Panc1 (cell line): ENCODE data around the gene SPRR2A. TPM values are rescaled to one million over a fixed set of nuclear protein-coding genes. Genes with fewer than 3 reads are reported as not detected.

ENCODE experiments used
- ATAC-seq: fragments of 200-7000 bp; cut with Tn5 transposase; 2 replicates; pipeline ENCODE4 v1.9.1; 2020; ENCODE audit warnings: mild to moderate bottlenecking, moderate library complexity
- BruUV-seq: library from RNA; stranded (reverse); fragments of 400-500 nt; replicated peaks from 2 replicates; lab custom pipeline; 2021; lab: Mats Ljungman, UMichigan
- CTCF ChIA-PET: fragments of 300-600 bp; sonication (Branson Sonifier 250); formaldehyde crosslinking; loops from one replicate; lab custom pipeline; 2022; ENCODE audit warnings: antibody characterized with exemption; lab: Charles Lee
- POLR2A ChIA-PET: fragments of 300-600 bp; sonication (Branson Sonifier 250); formaldehyde crosslinking; loops from one replicate; lab custom pipeline; 2022; ENCODE audit warnings: antibody characterized with exemption; lab: Charles Lee
- DNase-seq: peaks from one replicate; pipeline ENCODE4 v3.0.0-alpha.2; 2010; ENCODE audit warnings: low read depth, low spot score
- H3K27ac ChIP-seq: 2 replicates; pipeline ENCODE4 v1.5.1; 2011; ENCODE audit warnings: mild to moderate bottlenecking, low read length, inconsistent platforms
- H3K27me3 ChIP-seq: fragments of 200-500 bp; sonication (Bioruptor generic); 2 replicates; pipeline ENCODE4 v1.6.0; 2014; ENCODE audit warnings: low read length, inconsistent platforms; ENCODE audit not compliant: control insufficient read depth, insufficient read depth
- H3K36me3 ChIP-seq: fragments of 200-500 bp; sonication (Bioruptor generic); 2 replicates; pipeline ENCODE4 v1.5.1; 2014; ENCODE audit warnings: inconsistent platforms, mild to moderate bottlenecking, low read length, moderate library complexity; ENCODE audit not compliant: control insufficient read depth, insufficient read depth
- H3K4me1 ChIP-seq: 2 replicates; pipeline ENCODE4 v1.5.1; 2011; ENCODE audit warnings: inconsistent platforms, mild to moderate bottlenecking, low read length, moderate library complexity; ENCODE audit not compliant: control insufficient read depth, insufficient read depth
- H3K4me3 ChIP-seq, 2 experiments: 2 replicates each; pipeline ENCODE4 v1.5.1; 2011 to 2012; ENCODE audit warnings: low read depth in 2 of 2, low read length in 2 of 2, mild to moderate bottlenecking in 2 of 2, inconsistent platforms in 1 of 2, moderate library complexity in 1 of 2
- H3K9me3 ChIP-seq: fragments of 200-500 bp; sonication (Bioruptor generic); 2 replicates; pipeline ENCODE4 v1.5.1; 2014; ENCODE audit warnings: low read depth, mild to moderate bottlenecking, inconsistent platforms, low read length, moderate library complexity; ENCODE audit not compliant: control insufficient read depth, insufficient read depth
- CTCF ChIP-seq: fragments of 450-650 bp; IDR thresholded peaks from 2 replicates; pipeline ENCODE4 v1.5.1; 2017; ENCODE audit warnings: mild to moderate bottlenecking
- POLR2AphosphoS5 ChIP-seq: IDR thresholded peaks from 2 replicates; pipeline ENCODE4 v1.6.1; 2012; ENCODE audit warnings: mild to moderate bottlenecking, low read depth, low read length, moderate library complexity
- SIN3A ChIP-seq: IDR thresholded peaks from 2 replicates; pipeline ENCODE4 v1.6.1; 2012; ENCODE audit warnings: low read depth, mild to moderate bottlenecking, low read length, moderate library complexity, borderline replicate concordance; ENCODE audit not compliant: insufficient read depth
- TCF7L2 ChIP-seq: IDR thresholded peaks from 2 replicates; pipeline ENCODE4 v1.6.1; 2011; ENCODE audit warnings: mild to moderate bottlenecking, low read depth, low read length, inconsistent platforms
- in situ Hi-C: cut with HindIII; loops from 2 replicates; pipeline ENCODE4 v1.10.0; 2016; ENCODE audit warnings: low sequenced_read_pairs, low pct_unique_long_range_greater_than_20kb
- intact Hi-C: fragments of 100-400 bp; cut with micrococcal nuclease; formaldehyde crosslinking; loops from one replicate; pipeline ENCODE4 v1.10.0; 2022; ENCODE audit not compliant: unreplicated experiment
- total RNA-seq: library from RNA; stranded (reverse); gene quantifications from one replicate; pipeline ENCODE4 v1.2.1, GENCODE V29; 2021; ENCODE audit not compliant: unreplicated experiment
- TF ChIP-seq, protein P1 (sequence below), 2 experiments: IDR thresholded peaks; 2 replicates each; pipeline ENCODE4 v1.6.1; 2011 to 2012; ENCODE audit warnings: low read depth in 2 of 2, control low read depth in 1 of 2, low read length in 1 of 2, mild to moderate bottlenecking in 1 of 2, moderate library complexity in 1 of 2; ENCODE audit not compliant: insufficient read depth in 1 of 2

The SPRR2A gene
- total RNA-seq, 1 experiment from 2014 or later = not detected

- BruUV-seq = no TSS peak
- CTCF ChIA-PET = no interaction called here
Measured at GRCh38 chr1:153087652-153088051, 30.3 kb upstream of the SPRR2A start.

DNA sequence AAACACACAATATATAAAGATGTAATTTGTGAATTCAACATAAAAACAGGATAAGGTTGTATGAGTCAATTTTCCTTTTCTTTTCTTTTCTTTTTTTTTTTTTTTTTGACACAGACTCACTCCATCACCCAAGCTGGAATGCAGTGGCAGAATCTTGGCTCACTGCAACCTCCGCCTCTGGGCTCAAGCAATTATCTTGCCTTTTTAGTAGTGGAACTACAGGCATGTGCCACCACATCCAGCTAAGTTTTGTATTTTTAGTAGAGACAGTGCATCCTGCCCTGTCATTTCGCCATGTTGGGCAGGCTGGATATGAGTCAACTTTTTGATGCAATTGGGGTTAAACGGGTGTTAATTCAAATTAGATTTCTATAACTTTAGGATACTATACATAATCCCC lies 24.4 kb upstream of the SPRR2A start:
- Histone ChIP-seq H3K9me3 (no peaks in the 10 kb centered on the region), H3K36me3 (no peaks in the 10 kb centered on the region), H3K4me1 (no peaks in the 10 kb centered on the region), H3K27ac (no peak overlapping the region), H3K4me3 (no peak overlapping the region), H3K27me3 (no peaks in the 10 kb centered on the region)
- ChIA-PET CTCF (no interaction called here), POLR2A (interaction anchor here (0.7 kb wide), 1 partner anchor 17 kb away, joined by 4 read pairs; no protein-coding TSS in a partner anchor)
- DNase-seq (no peak), ATAC-seq (no peak)
- in situ Hi-C loops = no loop called here
- intact Hi-C loops = no loop called here
- BruUV-seq = no TSS peak
- TF ChIP-seq SIN3A (no peak), CTCF (no peak), TCF7L2 (no peak), POLR2AphosphoS5 (no peak)
- TF ChIP-seq, protein P1, sequence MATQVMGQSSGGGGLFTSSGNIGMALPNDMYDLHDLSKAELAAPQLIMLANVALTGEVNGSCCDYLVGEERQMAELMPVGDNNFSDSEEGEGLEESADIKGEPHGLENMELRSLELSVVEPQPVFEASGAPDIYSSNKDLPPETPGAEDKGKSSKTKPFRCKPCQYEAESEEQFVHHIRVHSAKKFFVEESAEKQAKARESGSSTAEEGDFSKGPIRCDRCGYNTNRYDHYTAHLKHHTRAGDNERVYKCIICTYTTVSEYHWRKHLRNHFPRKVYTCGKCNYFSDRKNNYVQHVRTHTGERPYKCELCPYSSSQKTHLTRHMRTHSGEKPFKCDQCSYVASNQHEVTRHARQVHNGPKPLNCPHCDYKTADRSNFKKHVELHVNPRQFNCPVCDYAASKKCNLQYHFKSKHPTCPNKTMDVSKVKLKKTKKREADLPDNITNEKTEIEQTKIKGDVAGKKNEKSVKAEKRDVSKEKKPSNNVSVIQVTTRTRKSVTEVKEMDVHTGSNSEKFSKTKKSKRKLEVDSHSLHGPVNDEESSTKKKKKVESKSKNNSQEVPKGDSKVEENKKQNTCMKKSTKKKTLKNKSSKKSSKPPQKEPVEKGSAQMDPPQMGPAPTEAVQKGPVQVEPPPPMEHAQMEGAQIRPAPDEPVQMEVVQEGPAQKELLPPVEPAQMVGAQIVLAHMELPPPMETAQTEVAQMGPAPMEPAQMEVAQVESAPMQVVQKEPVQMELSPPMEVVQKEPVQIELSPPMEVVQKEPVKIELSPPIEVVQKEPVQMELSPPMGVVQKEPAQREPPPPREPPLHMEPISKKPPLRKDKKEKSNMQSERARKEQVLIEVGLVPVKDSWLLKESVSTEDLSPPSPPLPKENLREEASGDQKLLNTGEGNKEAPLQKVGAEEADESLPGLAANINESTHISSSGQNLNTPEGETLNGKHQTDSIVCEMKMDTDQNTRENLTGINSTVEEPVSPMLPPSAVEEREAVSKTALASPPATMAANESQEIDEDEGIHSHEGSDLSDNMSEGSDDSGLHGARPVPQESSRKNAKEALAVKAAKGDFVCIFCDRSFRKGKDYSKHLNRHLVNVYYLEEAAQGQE (IDR thresholded peaks at IDR 0.05; ENCODE audit: insufficient read depth in 1 of 2, low read depth in 2 of 2, low read length in 1 of 2) = no peak

More at GRCh38 chr1:153087652-153088051, 30.3 kb upstream of the SPRR2A start:
- intact Hi-C loops = no loop called here
- POLR2A ChIA-PET = no interaction called here
- Histone ChIP-seq H3K27me3 (no peaks in the 10 kb centered on the region), H3K27ac (no peak overlapping the region), H3K4me3 (no peak overlapping the region), H3K4me1 (no peaks in the 10 kb centered on the region), H3K9me3 (no peaks in the 10 kb centered on the region), H3K36me3 (no peaks in the 10 kb centered on the region)
- ATAC-seq = no peak
- no peak for TF ChIP-seq POLR2AphosphoS5
- TF ChIP-seq, protein P1 (IDR thresholded peaks at IDR 0.05; ENCODE audit: insufficient read depth in 1 of 2, low read depth in 2 of 2, low read length in 1 of 2) = no peak
- TF ChIP-seq SIN3A = no peak
- TF ChIP-seq TCF7L2 = no peak
- no peak for TF ChIP-seq CTCF
- in situ Hi-C loops = no loop called here
- DNase-seq = no peak
